SIG-M5 treated with dmso at 0.1 percent for 504 hours (cell line): ENCODE data around the gene NECTIN4.

Source experiments
- DNase-seq: peaks from one replicate; lab custom pipeline; 2025; ENCODE audit not compliant: unreplicated experiment; lab: John Stamatoyannopoulos, UW

Gene NECTIN4

GRCh38 chr1:161113915-161114314, 24.6 kb upstream of the NECTIN4 start:
- no peak for DNase-seq

- peak; percentile 62 for DNase-seq
Measured at GRCh38 chr1:161111527-161111926, 22.2 kb upstream of the NECTIN4 start.

- no peak for DNase-seq
Measured at GRCh38 chr1:161111117-161111516, 21.8 kb upstream of the NECTIN4 start.

DNA sequence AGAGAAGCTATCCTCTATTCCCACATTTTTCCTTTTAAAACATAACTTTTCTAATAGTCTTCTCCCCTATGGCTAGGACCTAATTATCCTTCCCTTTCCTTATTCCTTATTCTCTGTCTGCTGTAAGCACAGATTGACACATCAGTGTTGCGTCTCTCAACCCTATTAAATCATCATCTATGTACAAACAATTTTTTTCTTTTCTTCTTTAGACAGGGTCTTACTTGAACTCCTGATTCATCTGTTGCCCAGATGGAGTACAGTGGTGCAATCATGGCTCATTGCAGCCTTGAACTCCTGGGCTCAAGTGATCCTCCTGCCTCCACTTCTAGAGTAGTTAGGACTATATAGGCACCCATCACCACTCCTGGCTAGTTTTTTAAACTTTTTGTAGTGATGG, 17.1 kb upstream of the NECTIN4 start:
- no peak for DNase-seq

- DNase-seq: no peak
Measured at GRCh38 chr1:161100556-161100955, 11.2 kb upstream of the NECTIN4 start.

GRCh38 chr1:161099090-161099802, 9.9 kb upstream of the NECTIN4 start:
- no peak for DNase-seq

- DNase-seq: no peak
Measured at GRCh38 chr1:161098210-161099068, 9.1 kb upstream of the NECTIN4 start, which contains the start of gene KLHDC9. Gene KLHDC9, plus strand, starts transcription at chr1:161098361. Its CDS starts 175 bp downstream, at chr1:161098536.

- peak; percentile 35 for DNase-seq
Measured at GRCh38 chr1:161096530-161096929, 7.2 kb upstream of the NECTIN4 start.

DNA sequence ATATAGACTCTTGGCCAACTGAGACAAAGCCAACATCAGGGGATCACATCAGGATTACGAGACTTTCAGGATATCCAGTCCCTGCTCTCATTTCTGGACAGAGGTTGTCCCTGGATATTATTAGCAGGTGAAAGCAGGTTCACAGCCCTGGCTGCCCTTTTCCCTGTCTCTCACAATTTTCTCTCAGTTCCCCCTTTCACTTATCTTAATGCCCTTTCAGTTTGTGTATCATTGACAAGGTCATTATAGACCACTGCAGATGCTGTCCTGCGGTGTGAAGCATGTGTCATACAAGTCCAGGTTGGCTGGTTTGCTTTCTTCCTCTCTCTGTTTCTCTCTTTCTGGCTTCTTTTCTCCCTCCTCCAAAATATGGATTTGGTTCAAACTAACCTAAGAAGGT, 6.7 kb upstream of the NECTIN4 start:
- DNase-seq: no peak

GRCh38 chr1:161095230-161095629, 5.9 kb upstream of the NECTIN4 start:
- no peak for DNase-seq

GRCh38 chr1:161094481-161094880, 5.1 kb upstream of the NECTIN4 start:
- DNase-seq: no peak

DNA sequence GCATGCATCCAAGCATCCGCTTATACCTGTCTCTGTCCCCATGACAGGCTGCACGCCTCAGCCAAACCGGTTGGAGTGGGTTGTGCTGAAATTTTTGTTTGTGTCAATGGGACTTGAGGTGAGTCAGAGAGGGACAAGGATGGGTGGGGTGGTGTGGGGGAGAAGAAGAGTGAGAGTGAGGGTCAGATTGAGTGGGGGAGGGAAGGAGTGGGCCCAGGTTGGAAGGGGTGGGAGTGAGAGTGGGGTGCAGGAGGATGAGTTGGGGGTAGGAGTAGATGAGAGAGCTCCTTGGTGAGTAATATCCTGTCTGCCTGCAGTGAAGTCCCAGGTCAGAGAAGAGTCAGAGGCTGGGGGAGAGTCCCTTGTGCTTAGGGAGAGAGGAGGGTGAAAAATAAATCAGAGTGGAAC, 3.3 kb upstream of the NECTIN4 start:
- DNase-seq: no peak

- no peak for DNase-seq
Measured at GRCh38 chr1:161091796-161092507, 2.6 kb upstream of the NECTIN4 start.

DNA sequence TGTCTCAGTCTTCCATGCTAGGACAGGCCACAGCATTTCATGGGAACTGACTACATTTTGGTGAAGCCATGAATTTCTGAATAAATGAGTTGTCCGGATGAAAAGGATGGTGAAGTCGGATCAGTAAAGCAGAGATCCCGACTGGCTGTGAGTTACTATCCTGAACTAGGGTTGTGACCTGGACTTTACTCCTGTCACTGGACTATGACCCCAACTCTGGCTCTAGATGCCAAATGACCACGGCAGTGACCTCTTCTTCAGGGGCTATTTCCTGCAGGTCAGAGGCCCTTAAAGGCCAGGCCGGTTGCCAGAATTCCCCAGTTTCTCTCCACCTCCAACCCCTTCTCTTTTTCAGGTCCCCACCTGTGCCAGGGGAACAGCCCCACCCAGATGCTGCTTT, 1.7 kb upstream of the NECTIN4 start:
- DNase-seq: no peak

DNA sequence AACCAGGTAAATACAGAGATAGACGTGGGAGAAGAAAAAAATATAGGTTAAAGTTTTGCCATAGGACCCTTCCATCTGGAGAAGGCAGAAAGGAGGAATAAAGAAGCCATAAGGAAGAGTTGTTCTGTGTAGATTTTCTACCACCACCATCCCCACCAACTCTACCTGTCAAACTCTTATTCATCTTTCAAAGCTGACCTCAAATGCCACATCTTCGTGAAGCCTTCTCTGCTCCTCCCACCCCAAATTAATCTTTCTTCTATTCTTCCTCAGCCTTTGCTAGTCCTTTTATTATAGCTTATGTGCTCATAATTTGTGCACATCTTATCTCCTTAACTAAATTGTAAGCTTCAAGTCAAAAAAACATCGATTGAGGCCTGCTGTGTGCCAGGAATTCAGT, 1.3 kb upstream of the NECTIN4 start:
- DNase-seq: no peak

GRCh38 chr1:161089938-161090337, 580 bp upstream of the NECTIN4 start:
- DNase-seq: no peak

DNA sequence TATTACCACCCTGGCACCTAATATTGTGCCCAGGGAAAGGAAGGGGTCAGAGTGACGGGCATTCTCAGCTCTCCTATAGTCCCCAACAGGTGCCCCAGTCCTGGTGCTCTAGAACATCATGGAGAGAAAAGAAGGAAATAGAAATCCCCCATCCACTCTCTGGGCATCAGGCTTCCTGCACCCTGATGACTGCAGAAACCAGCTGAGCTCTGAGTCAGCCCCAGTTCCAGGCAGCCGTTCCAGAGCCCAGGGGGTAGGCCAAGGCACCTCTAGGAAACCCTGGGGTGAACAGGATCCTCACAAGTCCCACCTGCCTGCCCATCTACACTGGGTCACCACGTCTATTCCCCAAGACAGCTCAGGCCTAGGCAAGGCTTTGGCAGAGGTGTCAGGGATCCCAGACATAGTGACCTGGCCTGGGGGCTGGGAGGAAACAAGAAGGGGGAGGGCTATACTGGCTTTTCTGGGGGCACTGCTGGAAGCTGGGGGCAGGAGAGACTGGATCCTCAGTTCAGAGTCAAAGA, 709 bp downstream of the NECTIN4 start:
- no peak for DNase-seq

DNA sequence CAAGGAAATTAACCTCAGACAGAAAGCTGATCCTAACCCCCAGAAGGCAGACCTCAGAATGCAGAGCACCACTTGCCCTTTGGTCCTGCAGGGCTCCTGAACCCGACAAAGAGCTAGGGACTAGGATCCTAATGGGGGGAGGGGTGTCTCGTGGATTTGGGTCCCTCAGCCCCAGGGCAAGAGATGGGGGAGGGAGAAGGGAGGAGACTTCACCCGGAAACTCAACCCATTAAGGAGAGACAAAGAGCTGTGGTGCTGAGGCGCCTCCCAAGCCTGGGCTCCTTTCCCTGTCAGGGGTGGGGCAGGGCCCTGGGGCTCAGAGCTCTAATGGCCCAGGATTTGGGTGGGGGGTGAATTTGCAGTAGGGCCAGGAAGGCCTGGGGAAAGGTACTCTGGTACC, 2.9 kb downstream of the NECTIN4 start:
- no peak for DNase-seq

- DNase-seq: no peak
Measured at GRCh38 chr1:161085165-161085564, 4.2 kb downstream of the NECTIN4 start.

DNA sequence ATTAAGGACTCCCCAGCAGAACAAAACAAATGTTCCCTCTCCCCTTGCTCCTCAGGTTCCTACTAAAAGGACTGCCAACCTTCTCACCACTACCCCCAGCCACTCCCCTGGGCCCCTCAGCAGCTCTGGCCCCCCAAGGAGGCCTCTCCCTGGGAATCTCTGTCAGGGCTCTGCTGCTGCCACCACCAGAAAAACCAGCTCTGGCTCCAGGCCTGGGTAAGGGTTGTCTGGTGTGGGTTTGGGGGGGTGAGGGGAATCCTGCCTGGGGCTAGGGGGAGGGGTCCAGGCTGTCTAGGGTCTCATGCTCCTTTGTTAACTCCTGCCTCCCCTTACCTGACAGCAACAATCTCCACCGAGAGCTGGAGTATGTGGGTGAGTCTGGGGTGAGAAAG, 4.8 kb downstream of the NECTIN4 start:
- no peak for DNase-seq
